H1 (cell line): ENCODE measurements around the gene ADCY5. TPM values are rescaled to one million over a fixed set of nuclear protein-coding genes. Genes with fewer than 3 reads are reported as not detected.

Source experiments
- CTCF ChIA-PET: fragments of 300-600 bp; sonication (Branson Sonifier 250); formaldehyde crosslinking; loops from one replicate; lab custom pipeline; 2021; ENCODE audit not compliant: partially characterized antibody; lab: Charles Lee
- POLR2A ChIA-PET: fragments of 300-600 bp; sonication (Branson Sonifier 250); formaldehyde crosslinking; loops from one replicate; lab custom pipeline; 2021; ENCODE audit warnings: inconsistent platforms; ENCODE audit not compliant: partially characterized antibody; lab: Charles Lee
- DNase-seq, 2 experiments: peaks; one replicate each; pipeline versions ENCODE4 v3.0.0 to v3.0.0-alpha.2; 2010 to 2022; ENCODE audit warnings: low spot score in 2 of 2, low read depth in 1 of 2, mixed read lengths in 1 of 2
- FAIRE-seq: peaks from 2 replicates; lab custom pipeline; 2011; peaks lifted over from hg19 to GRCh38; lab: Jason Lieb, UNC
- H2AFZ ChIP-seq: 2 replicates; pipeline ENCODE4 v1.8.1; 2012; ENCODE audit warnings: low read length, inconsistent platforms
- H2AK5ac ChIP-seq: 2 replicates; pipeline ENCODE4 v1.6.1; 2013; ENCODE audit warnings: low read depth, low read length
- H2BK120ac ChIP-seq: replicated peaks from 2 replicates; pipeline ENCODE3; 2013; ENCODE audit warnings: low read depth, low read length, inconsistent platforms
- H2BK12ac ChIP-seq: 2 replicates; pipeline ENCODE4 v1.6.1; 2013; ENCODE audit warnings: low read depth, low read length
- H2BK15ac ChIP-seq: 2 replicates; pipeline ENCODE4 v1.6.1; 2013; ENCODE audit warnings: low read length
- H2BK20ac ChIP-seq: 2 replicates; pipeline ENCODE4 v1.6.1; 2013; ENCODE audit warnings: low read length
- H2BK5ac ChIP-seq: 2 replicates; pipeline ENCODE4 v1.6.1; 2013; ENCODE audit warnings: low read depth, low read length
- H3K14ac ChIP-seq: 2 replicates; pipeline ENCODE4 v1.6.1; 2013; ENCODE audit warnings: inconsistent platforms; ENCODE audit not compliant: insufficient read length
- H3K18ac ChIP-seq: 2 replicates; pipeline ENCODE4 v1.6.1; 2013; ENCODE audit warnings: low read length; ENCODE audit errors: extremely low read depth
- H3K23ac ChIP-seq: 2 replicates; pipeline ENCODE4 v1.6.1; 2013; ENCODE audit warnings: inconsistent platforms; ENCODE audit not compliant: insufficient read length
- H3K23me2 ChIP-seq: 2 replicates; pipeline ENCODE4 v1.6.1; 2013; ENCODE audit warnings: low read depth, low read length
- H3K27ac ChIP-seq: 2 replicates; pipeline ENCODE4 v1.6.1; 2011; ENCODE audit warnings: low read depth, low read length, inconsistent platforms
- H3K27me3 ChIP-seq, 4 experiments: replicated peaks in 1 of 4; 1 replicate in 1 of 4; 2 replicates in 3 of 4; pipeline versions ENCODE4 v1.6.1 to v1.8.1; 2011 to 2013; ENCODE audit warnings: low read length in 3 of 4, mild to moderate bottlenecking in 3 of 4, inconsistent platforms in 2 of 4, mixed read lengths in 2 of 4, moderate library complexity in 1 of 4; ENCODE audit not compliant: control insufficient read depth in 3 of 4, insufficient read depth in 3 of 4; ENCODE audit errors: extremely low read depth in 1 of 4
- H3K36me3 ChIP-seq, 4 experiments: 2 replicates each; pipeline versions ENCODE4 v1.6.1 to v1.8.1; 2011 to 2013; ENCODE audit warnings: mild to moderate bottlenecking in 4 of 4, low read length in 3 of 4, moderate library complexity in 2 of 4, control low read depth in 1 of 4, inconsistent platforms in 1 of 4; ENCODE audit not compliant: insufficient read depth in 4 of 4, control insufficient read depth in 2 of 4
- H3K4ac ChIP-seq: replicated peaks from 2 replicates; pipeline ENCODE3; 2013; ENCODE audit warnings: low read length, low read depth, mixed read lengths, inconsistent platforms; ENCODE audit not compliant: insufficient read length
- H3K4me1 ChIP-seq, 4 experiments: replicated peaks in 1 of 4; 1 replicate in 1 of 4; 2 replicates in 3 of 4; pipeline versions ENCODE4 v1.6.1 to v1.8.1; 2011 to 2013; ENCODE audit warnings: low read length in 3 of 4, inconsistent platforms in 2 of 4, mixed read lengths in 1 of 4; ENCODE audit not compliant: insufficient read depth in 4 of 4, control insufficient read depth in 3 of 4
- H3K4me2 ChIP-seq, 2 experiments: 2 replicates each; pipeline versions ENCODE4 v1.6.1 to v1.8.1; 2011 to 2013; ENCODE audit warnings: low read depth in 2 of 2, low read length in 2 of 2, control low read depth in 1 of 2, inconsistent platforms in 1 of 2, mild to moderate bottlenecking in 1 of 2; ENCODE audit not compliant: insufficient read depth in 1 of 2
- H3K4me3 ChIP-seq, 4 experiments: fragments of 200-600, 300-600 bp in 1 of 4; sonication (generic), shearing (Covaris generic), sonication (Bioruptor Twin) in 1 of 4; 2 replicates each; pipeline versions ENCODE4 v1.5.1 to v1.8.1; 2011 to 2016; ENCODE audit warnings: low read length in 4 of 4, low read depth in 3 of 4, control low read depth in 2 of 4, inconsistent platforms in 2 of 4, mild to moderate bottlenecking in 2 of 4, mixed read lengths in 1 of 4, moderate library complexity in 1 of 4; ENCODE audit not compliant: insufficient read depth in 2 of 4; ENCODE audit errors: extremely low read depth in 1 of 4
- H3K56ac ChIP-seq: replicated peaks from 2 replicates; pipeline ENCODE3; 2013; ENCODE audit warnings: low read depth, mild to moderate bottlenecking, mixed read lengths, low read length, inconsistent platforms; ENCODE audit not compliant: insufficient read length
- H3K79me1 ChIP-seq: 2 replicates; pipeline ENCODE4 v1.6.1; 2013; ENCODE audit warnings: low read depth, low read length, control low read depth
- H3K79me2 ChIP-seq, 2 experiments: 2 replicates each; pipeline versions ENCODE4 v1.6.1 to v1.8.1; 2012 to 2013; ENCODE audit warnings: low read length in 2 of 2, mild to moderate bottlenecking in 2 of 2, inconsistent platforms in 1 of 2; ENCODE audit not compliant: insufficient read depth in 2 of 2, control insufficient read depth in 1 of 2
- H3K9ac ChIP-seq, 4 experiments: replicated peaks in 1 of 4; 1 replicate in 1 of 4; 2 replicates in 3 of 4; pipeline versions ENCODE4 v1.6.1 to v1.8.1; 2011 to 2013; ENCODE audit warnings: low read depth in 3 of 4, low read length in 3 of 4, control low read depth in 2 of 4, mild to moderate bottlenecking in 2 of 4, moderate library complexity in 2 of 4, inconsistent platforms in 1 of 4; ENCODE audit errors: extremely low read depth in 1 of 4
- H3K9me3 ChIP-seq, 2 experiments: 2 replicates each; pipeline versions ENCODE4 v1.6.1 to v1.8.1; 2012 to 2013; ENCODE audit warnings: mild to moderate bottlenecking in 2 of 2, moderate library complexity in 2 of 2, control low read depth in 1 of 2, inconsistent platforms in 1 of 2, low read depth in 1 of 2, low read length in 1 of 2, mixed read lengths in 1 of 2; ENCODE audit not compliant: insufficient read depth in 2 of 2
- H4K20me1 ChIP-seq, 2 experiments: replicated peaks in 1 of 2; 2 replicates each; pipeline versions ENCODE3 to v1.8.1; 2011 to 2013; ENCODE audit warnings: inconsistent platforms in 2 of 2, low read length in 2 of 2, mild to moderate bottlenecking in 1 of 2; ENCODE audit not compliant: insufficient read depth in 2 of 2, control insufficient read depth in 1 of 2
- H4K5ac ChIP-seq: 2 replicates; pipeline ENCODE4 v1.6.1; 2013; ENCODE audit warnings: low read length, low read depth, mixed read lengths, inconsistent platforms; ENCODE audit not compliant: insufficient read length
- H4K8ac ChIP-seq: 2 replicates; pipeline ENCODE4 v1.8.0; 2013; ENCODE audit warnings: mild to moderate bottlenecking, moderate library complexity, low read length, inconsistent platforms; ENCODE audit not compliant: insufficient read depth; ENCODE audit errors: extremely low read depth
- H4K91ac ChIP-seq: replicated peaks from 2 replicates; pipeline ENCODE3; 2013; ENCODE audit warnings: low read length, mixed read lengths, inconsistent platforms; ENCODE audit not compliant: insufficient read length
- BACH1 ChIP-seq: IDR thresholded peaks from 2 replicates; pipeline ENCODE4 v1.6.1; 2012; ENCODE audit warnings: low read length, improper control_type of control experiment
- CBX8 ChIP-seq: fragments of 300-800, 300-1000 bp; sonication (generic); IDR thresholded peaks from 2 replicates; pipeline ENCODE4 v1.7.1; 2016; ENCODE audit warnings: low read depth, low read length, borderline replicate concordance
- EGR1 ChIP-seq: IDR thresholded peaks from 2 replicates; pipeline ENCODE4 v1.6.1; 2011; ENCODE audit warnings: low read depth, low read length, borderline replicate concordance
- EZH2 ChIP-seq: fragments of 200-600 bp; sonication (generic); IDR thresholded peaks from 2 replicates; pipeline ENCODE4 v1.7.1; 2012; ENCODE audit warnings: low read depth, mild to moderate bottlenecking, moderate library complexity, low read length, inconsistent platforms; ENCODE audit not compliant: severe bottlenecking
- JUN ChIP-seq: IDR thresholded peaks from 2 replicates; pipeline ENCODE4 v1.6.1; 2011; ENCODE audit warnings: low read depth, mild to moderate bottlenecking, improper control_type of control experiment, low read length
- KDM1A ChIP-seq: fragments of 200-600, 300-600 bp; sonication (generic); IDR thresholded peaks from 2 replicates; pipeline ENCODE4 v1.7.1; 2016; ENCODE audit warnings: mild to moderate bottlenecking, low read length, borderline replicate concordance
- MAFK ChIP-seq: IDR thresholded peaks from 2 replicates; pipeline ENCODE4 v1.6.1; 2012; ENCODE audit warnings: low read depth, mild to moderate bottlenecking, improper control_type of control experiment, low read length
- NANOG ChIP-seq: IDR thresholded peaks from 2 replicates; pipeline ENCODE4 v1.6.1; 2011; ENCODE audit warnings: low read length, low read depth, mild to moderate bottlenecking, inconsistent platforms; ENCODE audit not compliant: insufficient read depth, poor library complexity, severe bottlenecking
- POU5F1 ChIP-seq: IDR thresholded peaks from 2 replicates; pipeline ENCODE4 v1.6.1; 2011; ENCODE audit warnings: low read depth, mild to moderate bottlenecking, low read length, moderate library complexity
- RAD21 ChIP-seq, 2 experiments: IDR thresholded peaks in 1 of 2; conservative IDR thresholded peaks in 1 of 2; 2 replicates each; pipeline ENCODE4 v1.6.1; 2011; ENCODE audit warnings: low read depth in 2 of 2, low read length in 2 of 2, improper control_type of control experiment in 1 of 2, inconsistent platforms in 1 of 2, mild to moderate bottlenecking in 1 of 2, moderate library complexity in 1 of 2
- SIN3A ChIP-seq, 2 experiments: IDR thresholded peaks in 1 of 2; conservative IDR thresholded peaks in 1 of 2; 2 replicates each; pipeline ENCODE4 v1.6.1; 2011 to 2012; ENCODE audit warnings: low read length in 2 of 2, improper control_type of control experiment in 1 of 2, low read depth in 1 of 2, mild to moderate bottlenecking in 1 of 2
- SIX5 ChIP-seq: IDR thresholded peaks from 2 replicates; pipeline ENCODE4 v1.6.1; 2011; ENCODE audit warnings: mild to moderate bottlenecking, low read depth, low read length
- SP2 ChIP-seq: IDR thresholded peaks from 2 replicates; pipeline ENCODE4 v1.6.1; 2012; ENCODE audit warnings: mild to moderate bottlenecking, low read length, inconsistent platforms
- TCF12 ChIP-seq: IDR thresholded peaks from 2 replicates; pipeline ENCODE4 v1.6.1; 2011; ENCODE audit warnings: low read depth, mild to moderate bottlenecking, low read length
- YY1 ChIP-seq: IDR thresholded peaks from 2 replicates; pipeline ENCODE4 v1.6.1; 2011; ENCODE audit warnings: low read depth, mild to moderate bottlenecking, low read length
- WGBS, 2 experiments: shearing (Covaris generic) in 1 of 2; methylation state at CpG; one replicate each; pipeline versions ENCODE4 v1.1.6 to v1.1.7; 2013 to 2015; ENCODE audit warnings: low lambda C conversion rate in 2 of 2, mixed read lengths in 2 of 2, inconsistent platforms in 1 of 2, low coverage in 1 of 2, missing lambda C conversion rate in 1 of 2; ENCODE audit not compliant: insufficient replicate concordance in 2 of 2, insufficient coverage in 1 of 2, insufficient read length in 1 of 2; ENCODE audit errors: extremely low coverage in 1 of 2, missing lambda C conversion rate in 1 of 2; 5-methylcytosine and 5-hydroxymethylcytosine counted together
- polyA plus RNA-seq, 7 experiments: library from polyadenylated mRNA; depleted of rRNA in 3 of 7; stranded (reverse) in 5 of 7; unstranded in 2 of 7; fragments of >200 nt in 5 of 7; fragments of 200-250 nt in 2 of 7; gene quantifications; 1 replicate in 5 of 7; 2 replicates in 1 of 7; 4 replicates in 1 of 7; pipeline versions ENCODE4 v1.2.1 to v1.2.3, GENCODE V29; 2011 to 2013; ENCODE audit warnings: missing spikeins in 2 of 7, mixed read lengths in 2 of 7
- total RNA-seq: library from RNA; stranded (reverse); fragmentation: NEBNext Ultra II Directional; extraction: Animal tissue kit (Norgen Biotek cat#: 25700); gene quantifications from 2 replicates; pipeline ENCODE4 v1.2.1, GENCODE V29; 2021

ADCY5 gene
- total and polyA plus RNA-seq, 2 of the 8 experiments (the other 6 are each of a cell fraction or from before 2014, with no cell fraction given), result 18.9 to 40.8 TPM

- Histone ChIP-seq H2BK12ac (no peak overlapping the region), H2BK5ac (no peak overlapping the region), H4K8ac (no peak overlapping the region), H3K4me2 (no peak overlapping the region), H4K5ac (no peak overlapping the region), H2BK120ac (no peak overlapping the region), H2BK20ac (no peak overlapping the region), H4K20me1 (peaks cover 0 to 2% of the 10 kb centered on the region in 2 experiments), H3K9me3 (no peaks in the 10 kb centered on the region), H3K4me3 (no peak overlapping the region), H2AK5ac (no peak overlapping the region), H3K79me1 (no peaks in the 10 kb centered on the region), H3K79me2 (no peaks in the 10 kb centered on the region), H2BK15ac (no peak overlapping the region), H3K36me3 (no peaks in the 10 kb centered on the region), H3K23ac (no peak overlapping the region), H3K27me3 (no peaks in the 10 kb centered on the region), H3K56ac (no peak overlapping the region), H4K91ac (no peak overlapping the region), H3K23me2 (no peaks in the 10 kb centered on the region), H2AFZ (no peak overlapping the region), H3K4me1 (peaks cover 5 to 23% (median 14%) of the 10 kb centered on the region in 4 experiments), H3K4ac (no peak overlapping the region), H3K27ac (no peak overlapping the region), H3K9ac (no peak overlapping the region), H3K18ac (no peak overlapping the region), H3K14ac (no peak overlapping the region)
- CTCF ChIA-PET, result interaction anchor here (0.6 to 5.0 kb wide), 11 partner anchors 9 to 309 kb away, joined by 3 to 34 read pairs (median 3); no protein-coding TSS in a partner anchor
- POLR2A ChIA-PET, result no interaction called here
- 79% methylated on average over 4 of the region's 4 CpGs; no CpG with 5 or more reads in 1 of the 2 experiments for WGBS, 2 experiments
- no peak for FAIRE-seq
- no peak for DNase-seq
- TF ChIP-seq TCF12 (no peak), EZH2 (no peak), BACH1 (no peak), CBX8 (no peak), EGR1 (no peak), SP2 (no peak), MAFK (no peak), KDM1A (no peak), SIX5 (no peak), RAD21 (IDR thresholded peaks at IDR 0.05 in 1 of 2, conservative IDR thresholded peaks at IDR 0.05 in 1 of 2; ENCODE audit: low read depth in 2 of 2, low read length in 2 of 2) (no peak), NANOG (no peak), YY1 (no peak), SIN3A (conservative IDR thresholded peaks at IDR 0.05 in 1 of 2, IDR thresholded peaks at IDR 0.05 in 1 of 2; ENCODE audit: low read depth in 1 of 2, low read length in 2 of 2) (no peak), JUN (no peak), POU5F1 (no peak)
Observed at GRCh38 chr3:123347205-123347604, 101.7 kb downstream of the ADCY5 start.
